GM12878 (cell line): ENCODE measurements around the gene ASS1. TPM values are rescaled to one million over a fixed set of nuclear protein-coding genes. Genes with fewer than 3 reads are reported as not detected.

Experiments used
- ATAC-seq: fragments of 200-7000 bp; cut with Tn5 transposase; 3 replicates; pipeline ENCODE4 v1.9.1; 2020; ENCODE audit warnings: mild to moderate bottlenecking, moderate library complexity
- BruUV-seq: library from RNA; stranded (reverse); fragments of 400-500 nt; replicated peaks from 2 replicates; lab custom pipeline; 2021; lab: Mats Ljungman, UMichigan
- CTCF ChIA-PET: fragments of 300-600 bp; sonication (Branson Sonifier 250); formaldehyde crosslinking; extraction: SDS; loops from one replicate; lab custom pipeline; 2021; ENCODE audit warnings: inconsistent platforms; lab: Yijun Ruan, JAX
- POLR2A ChIA-PET: fragments of 350-600 bp; formaldehyde crosslinking; extraction: SDS; loops from one replicate; lab custom pipeline; 2021; ENCODE audit warnings: inconsistent platforms; lab: Charles Lee
- RAD21 ChIA-PET: fragments of 300-600 bp; sonication (Branson Sonifier 250); formaldehyde crosslinking; loops from one replicate; lab custom pipeline; 2023; ENCODE audit warnings: antibody characterized with exemption; ENCODE audit not compliant: unreplicated experiment; lab: Charles Lee
- SMC1A ChIA-PET: fragments of 300-600 bp; sonication (Branson Sonifier 250); formaldehyde crosslinking; loops from one replicate; lab custom pipeline; 2023; ENCODE audit not compliant: unreplicated experiment, uncharacterized antibody; lab: Charles Lee
- DNase-seq: peaks from one replicate; pipeline ENCODE4 v3.0.0-alpha.2; 2011; ENCODE audit warnings: low read depth, low spot score
- FAIRE-seq: peaks from 3 replicates; lab custom pipeline; 2011; peaks lifted over from hg19 to GRCh38; lab: Jason Lieb, UNC
- H2AFZ ChIP-seq: 2 replicates; pipeline ENCODE4 v1.6.0; 2011; ENCODE audit warnings: low read depth, low read length, control low read depth; ENCODE audit not compliant: control insufficient read depth
- H3K27ac ChIP-seq: 2 replicates; pipeline ENCODE4 v1.5.1; 2011; ENCODE audit warnings: control low read depth; ENCODE audit not compliant: control insufficient read depth, insufficient read depth
- H3K27me3 ChIP-seq, 2 experiments: replicated peaks in 1 of 2; 2 replicates each; pipeline versions ENCODE4 v1.6.0 to v1.6.1; 2011; ENCODE audit warnings: low read length in 1 of 2; ENCODE audit not compliant: control insufficient read depth in 2 of 2, insufficient read depth in 2 of 2
- H3K36me3 ChIP-seq, 2 experiments: 2 replicates each; pipeline ENCODE4 v1.5.1; 2011; ENCODE audit warnings: low read length in 1 of 2; ENCODE audit not compliant: control insufficient read depth in 2 of 2, insufficient read depth in 2 of 2
- H3K4me1 ChIP-seq: 2 replicates; pipeline ENCODE4 v1.6.1; 2011; ENCODE audit warnings: mild to moderate bottlenecking, low read length, moderate library complexity, mixed read lengths; ENCODE audit not compliant: control insufficient read depth, insufficient read depth
- H3K4me2 ChIP-seq: 2 replicates; pipeline ENCODE4 v1.6.0; 2011; ENCODE audit warnings: control low read depth; ENCODE audit not compliant: control insufficient read depth, insufficient read depth
- H3K4me3 ChIP-seq: fragments of 200-600 bp; sonication (generic); 2 replicates; pipeline ENCODE4 v1.5.1; 2016
- H3K79me2 ChIP-seq: 2 replicates; pipeline ENCODE4 v1.6.0; 2011; ENCODE audit warnings: low read length; ENCODE audit not compliant: control insufficient read depth, insufficient read depth
- H3K9ac ChIP-seq: 2 replicates; pipeline ENCODE4 v1.8.0; 2011; ENCODE audit warnings: low read length, control low read depth, mixed read lengths; ENCODE audit not compliant: control insufficient read depth, insufficient read depth
- H3K9me3 ChIP-seq: replicated peaks from 3 replicates; pipeline ENCODE4 v1.5.1; 2011; ENCODE audit warnings: mild to moderate bottlenecking, low read length; ENCODE audit not compliant: control insufficient read depth, insufficient read depth
- H4K20me1 ChIP-seq: 2 replicates; pipeline ENCODE4 v1.6.0; 2011; ENCODE audit not compliant: control insufficient read depth, insufficient read depth
- ASH2L ChIP-seq: fragments of 300-600, 200-600 bp; sonication (generic); IDR thresholded peaks from 2 replicates; pipeline ENCODE4 v1.6.1; 2017; ENCODE audit warnings: low read depth, mild to moderate bottlenecking, borderline replicate concordance
- CHD4 ChIP-seq: fragments of 200-600 bp; sonication (generic); IDR thresholded peaks from 2 replicates; pipeline ENCODE4 v1.6.1; 2016; ENCODE audit warnings: mild to moderate bottlenecking
- CREB1 ChIP-seq: IDR thresholded peaks from 2 replicates; pipeline ENCODE4 v1.6.1; 2012; ENCODE audit warnings: low read depth, mild to moderate bottlenecking, inconsistent platforms
- DPF2 ChIP-seq: fragments of 450-650 bp; IDR thresholded peaks from 2 replicates; pipeline ENCODE4 v1.6.1; 2017; ENCODE audit warnings: mild to moderate bottlenecking
- E4F1 ChIP-seq: fragments of 450-650 bp; IDR thresholded peaks from 2 replicates; pipeline ENCODE4 v1.6.1; 2018; ENCODE audit warnings: borderline replicate concordance, mild to moderate bottlenecking; ENCODE audit not compliant: partially characterized antibody
- HCFC1 ChIP-seq: fragments of 150-350 bp; IDR thresholded peaks from 2 replicates; pipeline ENCODE4 v1.6.1; 2014; ENCODE audit warnings: low read length
- NFIC ChIP-seq: IDR thresholded peaks from 2 replicates; pipeline ENCODE4 v1.6.1; 2012; ENCODE audit warnings: low read depth, mild to moderate bottlenecking, inconsistent platforms, low read length, moderate library complexity
- NR2C1 ChIP-seq: fragments of 450-650 bp; IDR thresholded peaks from 2 replicates; pipeline ENCODE4 v1.6.1; 2017; ENCODE audit warnings: antibody characterized with exemption, mild to moderate bottlenecking, moderate library complexity
- NR2C2 ChIP-seq: IDR thresholded peaks from 2 replicates; pipeline ENCODE4 v1.6.1; 2011; ENCODE audit warnings: borderline replicate concordance, low read depth; ENCODE audit not compliant: control insufficient read depth, insufficient read length
- PBX3 ChIP-seq: IDR thresholded peaks from 2 replicates; pipeline ENCODE4 v1.6.1; 2011; ENCODE audit warnings: mild to moderate bottlenecking, low read depth, low read length, moderate library complexity; ENCODE audit not compliant: insufficient replicate concordance
- RUNX3 ChIP-seq: IDR thresholded peaks from 2 replicates; pipeline ENCODE4 v1.6.1; 2012; ENCODE audit warnings: low read length, inconsistent platforms
- SMC3 ChIP-seq: IDR thresholded peaks from 2 replicates; pipeline ENCODE4 v1.6.1; 2011; ENCODE audit warnings: low read length, improper control_type of control experiment, borderline replicate concordance
- SRF ChIP-seq, 2 experiments: IDR thresholded peaks; 2 replicates each; pipeline ENCODE4 v1.6.1; 2011; ENCODE audit warnings: low read depth in 2 of 2, low read length in 2 of 2, mild to moderate bottlenecking in 1 of 2, moderate library complexity in 1 of 2
- YBX1 ChIP-seq: fragments of 450-650 bp; IDR thresholded peaks from 2 replicates; pipeline ENCODE4 v1.6.1; 2016; ENCODE audit warnings: antibody characterized with exemption
- ZBTB40 ChIP-seq: fragments of 450-650 bp; IDR thresholded peaks from 2 replicates; pipeline ENCODE4 v1.6.1; 2016; ENCODE audit warnings: mild to moderate bottlenecking, moderate library complexity, borderline replicate concordance
- WGBS: methylation state at CpG from one replicate; pipeline ENCODE4 v1.1.6; 2016; ENCODE audit warnings: low lambda C conversion rate; ENCODE audit not compliant: insufficient replicate concordance, insufficient coverage; ENCODE audit errors: missing lambda C conversion rate; 5-methylcytosine and 5-hydroxymethylcytosine counted together
- in situ Hi-C: fragments of 300-500 bp; cut with MboI; formaldehyde crosslinking; loops from 9 replicates; pipeline ENCODE4 v1.14.3; 2018; ENCODE audit warnings: mixed read lengths
- intact Hi-C: fragments of 100-400 bp; cut with micrococcal nuclease; formaldehyde crosslinking; loops from one replicate; pipeline ENCODE4 v1.14.2; 2022; ENCODE audit not compliant: unreplicated experiment
- polyA plus RNA-seq, 11 experiments: library from polyadenylated mRNA; depleted of rRNA in 4 of 11; unstranded in 6 of 11; stranded (reverse) in 5 of 11; fragments of >200 nt; fragmentation: Nextera tagmentation in 4 of 11; fragmentation: Illumina TruSeq in 1 of 11; extraction: Ambion mirVana in 4 of 11; extraction: Trizol in 1 of 11; gene quantifications; 1 replicate in 1 of 11; 2 replicates in 10 of 11; pipeline versions ENCODE4 v1.2.1 to v1.2.3, GENCODE V29; 2011 to 2016; ENCODE audit warnings: inconsistent platforms in 2 of 11, missing spikeins in 2 of 11, low read depth in 1 of 11
- total RNA-seq, 4 experiments: library from RNA; depleted of rRNA in 3 of 4; stranded (reverse); fragments of >200 nt in 3 of 4; fragmentation: Illumina TruSeq in 1 of 4; extraction: Trizol in 1 of 4; gene quantifications; 2 replicates each; pipeline versions ENCODE4 v1.2.1 to v1.2.3, GENCODE V29; 2013 to 2021

Gene ASS1
- total and polyA plus RNA-seq, 10 of the 15 experiments (the other 5 are each of a cell fraction or from before 2014, with no cell fraction given): 0.10 to 6.1 (median 0.28) TPM; not detected in 3

- TF ChIP-seq E4F1: no peak
- TF ChIP-seq SRF (IDR thresholded peaks at IDR 0.05; ENCODE audit: low read depth in 2 of 2, low read length in 2 of 2): no peak
- TF ChIP-seq DPF2: no peak
- no peak for TF ChIP-seq NR2C2
These were observed 25.5 kb downstream of the ASS1 start (continued) for GRCh38 chr9:130470269-130470668.

- 37% methylated on average over 12 of the region's 12 CpGs for WGBS
- DNase-seq (no peak), FAIRE-seq (no peak), ATAC-seq (no peak)
- Histone ChIP-seq H3K36me3 (no peaks in the 10 kb centered on the region), H3K4me2 (no peak overlapping the region), H3K27ac (no peak overlapping the region), H3K9ac (no peak overlapping the region), H3K4me1 (no peaks in the 10 kb centered on the region), H4K20me1 (no peaks in the 10 kb centered on the region), H3K27me3 (peaks cover 2 to 7% of the 10 kb centered on the region in 2 experiments; a peak in 3 of 4 replicates), H2AFZ (no peak overlapping the region), H3K79me2 (no peaks in the 10 kb centered on the region), H3K9me3 (no peaks in the 10 kb centered on the region), H3K4me3 (no peak overlapping the region)
- ChIA-PET POLR2A (no interaction called here), SMC1A (no interaction called here), CTCF (no interaction called here), RAD21 (no interaction called here)
- no TSS peak for BruUV-seq
- intact Hi-C loops (no loop called here), in situ Hi-C loops (no loop called here)
- TF ChIP-seq NR2C1 (no peak), PBX3 (no peak), NFIC (no peak), RUNX3 (no peak), CHD4 (no peak), ZBTB40 (no peak), HCFC1 (no peak), CREB1 (no peak), ASH2L (no peak), SMC3 (no peak), YBX1 (no peak)
These were observed 26.2 kb downstream of the ASS1 start for GRCh38 chr9:130470950-130471349.
